Ecto neural progenitor cell (in vitro differentiated cells): ENCODE data around the gene CDK9.

Experiments used
- DNase-seq: peaks from one replicate; pipeline ENCODE4 v3.0.0-alpha.2; 2018; ENCODE audit warnings: low spot score

The CDK9 gene

DNA sequence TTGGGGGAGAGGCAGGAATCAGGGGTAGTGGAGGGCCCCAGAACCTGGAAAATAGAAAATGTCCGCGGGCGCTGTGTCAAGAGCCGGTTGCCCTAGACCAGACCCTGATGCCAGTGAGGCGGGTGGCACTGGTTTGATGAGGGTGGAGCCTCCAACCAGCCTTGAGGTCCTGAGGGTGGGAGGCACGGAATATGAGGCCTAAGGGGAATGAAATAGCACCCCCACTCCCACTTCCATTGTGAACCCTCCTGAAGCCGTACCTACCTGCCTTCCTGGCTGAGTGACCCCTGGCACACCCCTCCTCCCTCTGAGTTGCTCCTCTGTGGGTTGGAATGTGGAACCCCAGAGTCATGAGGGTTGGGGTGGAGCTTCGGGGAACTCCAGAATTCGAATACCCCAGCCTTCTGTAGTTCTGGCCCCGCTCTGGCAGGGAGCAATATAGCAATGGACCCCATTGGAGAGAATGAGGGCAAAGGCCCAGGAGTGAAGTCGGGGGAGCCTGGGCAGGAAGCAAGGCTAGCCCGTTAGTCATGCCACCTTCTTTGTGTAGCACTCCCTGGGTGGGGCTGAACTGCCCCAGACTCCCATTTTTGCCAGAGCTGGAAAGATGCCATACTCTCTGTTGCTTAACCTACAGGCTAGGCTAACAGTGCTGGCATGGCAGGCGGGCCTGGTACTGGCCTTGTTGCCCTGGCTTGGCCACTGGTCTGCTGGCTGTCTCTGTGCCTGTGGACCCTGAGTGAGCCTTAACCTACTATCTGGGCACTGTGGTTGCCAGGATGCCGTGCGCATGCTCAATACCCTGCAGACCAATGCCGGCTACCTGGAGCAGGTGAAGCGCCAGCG is 17.9 kb downstream of the CDK9 start:
- no peak for DNase-seq

DNA sequence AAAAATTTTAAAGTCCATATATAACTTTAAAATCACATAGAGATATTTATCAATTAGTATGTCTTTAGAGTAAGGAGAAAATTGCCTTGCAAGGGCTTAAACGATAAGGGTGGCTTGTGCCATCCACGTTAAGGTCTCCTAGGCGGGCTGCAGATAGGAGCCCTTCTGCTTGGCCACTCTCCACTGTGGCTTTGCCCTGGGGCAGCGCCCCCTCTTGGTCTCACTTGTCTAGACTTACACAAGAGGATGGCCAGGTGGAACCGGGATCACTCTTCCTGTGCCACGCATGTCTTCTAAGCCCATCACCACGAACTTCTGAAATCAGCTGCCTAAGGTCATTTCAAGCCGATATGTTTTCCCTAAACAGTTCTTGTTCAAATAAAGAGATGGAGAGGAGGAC is 19.8 kb downstream of the CDK9 start:
- peak; percentile 77 for DNase-seq

DNA sequence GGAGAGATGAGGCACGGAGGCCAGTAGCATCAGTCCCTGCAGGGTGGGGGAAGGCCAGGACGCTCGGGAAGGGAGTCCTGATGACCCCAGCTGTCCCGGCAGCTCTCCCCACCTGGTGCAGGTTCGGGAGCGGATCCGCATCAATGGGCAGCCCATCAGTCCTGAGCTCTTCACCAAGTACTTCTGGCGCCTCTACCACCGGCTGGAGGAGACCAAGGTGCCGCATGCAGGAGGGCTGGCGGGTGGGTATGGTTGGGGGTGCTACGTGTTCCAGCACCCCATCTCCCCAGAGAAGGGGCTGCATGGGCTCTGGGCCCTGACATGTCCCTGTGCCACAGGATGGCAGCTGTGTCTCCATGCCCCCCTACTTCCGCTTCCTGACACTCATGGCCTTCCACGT is 21.0 kb downstream of the CDK9 start:
- DNase-seq: no peak

GRCh38 chr9:127808347-127809001 is 22.6 kb downstream of the CDK9 start:
- peak; percentile 41 for DNase-seq

DNA sequence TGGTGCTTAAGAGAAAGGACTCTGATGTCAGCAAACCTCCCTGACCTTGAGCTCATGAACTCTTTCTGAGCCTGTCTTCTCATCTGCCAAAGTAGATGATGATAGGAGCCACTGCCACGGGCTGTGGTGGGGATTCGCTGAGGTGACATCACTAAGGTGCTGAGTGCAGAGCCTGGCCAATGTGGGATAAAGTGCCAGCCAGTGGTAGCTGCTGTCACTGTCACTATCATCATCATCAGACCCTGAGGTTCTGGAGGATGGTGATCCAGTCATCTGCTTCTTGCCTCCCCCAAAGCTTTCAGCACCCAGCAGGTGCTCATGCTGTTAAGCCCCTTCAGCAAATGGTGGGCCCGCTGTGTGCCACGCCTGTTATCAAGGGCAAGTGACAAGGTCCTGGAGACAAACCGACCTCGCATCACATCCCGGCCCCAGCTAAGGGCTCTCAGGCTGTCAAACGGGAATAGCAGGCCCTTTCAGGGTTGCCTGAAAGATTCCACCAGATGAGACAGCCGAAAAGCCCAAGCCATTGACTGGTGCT is 23.2 kb downstream of the CDK9 start:
- DNase-seq: no peak

DNA sequence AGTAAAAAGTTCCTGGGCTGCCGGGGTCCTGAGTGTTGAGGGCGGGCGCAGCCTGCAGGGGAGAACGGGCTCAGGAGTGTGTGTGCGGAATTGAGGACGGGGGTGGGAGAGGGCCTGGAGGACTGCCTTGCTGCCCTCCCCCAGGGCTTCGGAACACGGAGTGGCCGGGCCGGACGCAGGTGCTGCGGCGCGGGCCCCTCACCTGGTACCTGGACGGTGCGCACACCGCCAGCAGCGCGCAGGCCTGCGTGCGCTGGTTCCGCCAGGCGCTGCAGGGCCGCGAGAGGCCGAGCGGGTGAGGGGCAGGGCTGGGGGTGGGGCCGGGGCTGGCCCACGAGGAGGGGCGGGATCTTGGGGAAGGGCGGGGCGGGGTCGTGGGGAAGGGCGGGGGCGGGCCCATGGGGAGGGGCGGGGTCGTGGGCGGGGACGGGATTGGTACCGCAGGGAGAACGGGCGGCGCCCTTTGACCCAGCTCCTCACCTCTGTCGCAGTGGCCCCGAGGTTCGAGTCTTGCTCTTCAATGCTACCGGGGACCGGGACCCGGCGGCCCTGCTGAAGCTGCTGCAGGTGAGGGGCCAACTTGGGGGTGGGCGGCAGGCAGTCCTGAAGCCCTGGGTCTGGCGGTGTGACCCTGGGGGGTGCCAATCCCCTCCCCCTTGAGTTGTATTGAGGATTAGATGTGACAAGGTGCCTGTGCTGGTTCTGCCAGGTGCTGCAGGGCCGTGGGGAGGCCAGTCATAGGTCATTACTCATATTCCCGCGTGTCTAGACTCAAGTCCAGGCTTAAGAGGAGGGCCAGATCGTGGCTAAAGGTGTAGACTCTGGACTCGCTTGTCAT is 23.9 kb downstream of the CDK9 start:
- peak; percentile 86 for DNase-seq

DNA sequence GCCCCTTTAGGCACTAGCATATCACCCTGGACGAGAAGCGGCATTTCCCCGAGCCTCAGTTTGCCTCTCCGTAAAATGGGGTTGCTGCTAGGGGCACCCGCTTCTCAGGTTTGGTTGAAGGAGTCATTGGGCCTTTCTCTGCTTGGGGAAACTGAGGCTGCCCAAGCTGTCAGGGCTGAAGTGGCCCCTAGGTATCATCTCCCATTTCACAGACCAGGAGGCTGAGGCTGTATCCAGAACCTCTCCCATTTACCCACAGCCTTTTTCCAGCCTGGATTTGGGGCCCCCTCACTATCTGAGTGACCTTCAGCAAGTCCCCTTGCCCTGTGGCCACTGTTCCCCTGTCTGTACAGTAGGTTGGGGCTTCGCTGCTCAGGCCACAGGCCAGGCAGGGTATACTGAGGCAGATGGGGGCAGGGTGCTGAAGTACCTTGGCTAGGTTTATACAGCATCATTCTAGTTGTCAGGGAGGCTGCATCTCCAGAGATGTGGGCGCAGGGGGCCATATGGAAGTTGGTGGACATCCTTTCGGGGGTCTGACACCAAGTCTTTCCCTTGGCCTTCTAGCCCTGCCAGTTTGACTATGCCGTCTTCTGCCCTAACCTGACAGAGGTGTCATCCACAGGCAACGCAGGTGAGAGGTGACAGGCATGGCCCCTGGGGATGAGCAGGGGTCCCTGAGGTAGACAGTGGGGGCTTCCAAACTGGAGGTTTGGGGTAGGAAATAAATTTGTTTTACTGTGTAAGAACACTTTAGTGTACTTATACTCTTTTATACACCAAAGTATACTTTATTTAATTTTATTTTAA is 24.7 kb downstream of the CDK9 start:
- DNase-seq: peak; percentile 43

DNA sequence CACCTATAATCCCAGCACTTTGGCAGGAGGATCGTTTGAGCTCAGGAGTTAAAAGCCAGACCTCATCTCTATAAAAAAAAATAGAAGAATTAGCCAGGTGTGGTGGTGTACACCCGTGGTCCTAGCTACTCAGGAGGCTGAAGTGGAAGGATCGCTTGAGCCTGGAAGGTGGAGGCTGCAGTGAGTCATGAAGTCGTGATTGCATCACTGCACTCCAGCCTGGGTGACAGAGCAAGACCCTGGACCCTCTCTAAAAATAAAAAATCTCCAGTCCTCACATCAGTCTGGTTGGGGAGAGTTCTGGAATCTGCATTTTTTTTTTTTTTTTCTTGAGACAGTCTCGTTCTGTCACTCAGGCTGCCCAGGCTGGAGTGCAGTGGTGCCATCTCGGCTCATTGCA is 26.2 kb downstream of the CDK9 start:
- no peak for DNase-seq

- no peak for DNase-seq
Observed at GRCh38 chr9:127812936-127813675, 27.3 kb downstream of the CDK9 start.

DNA sequence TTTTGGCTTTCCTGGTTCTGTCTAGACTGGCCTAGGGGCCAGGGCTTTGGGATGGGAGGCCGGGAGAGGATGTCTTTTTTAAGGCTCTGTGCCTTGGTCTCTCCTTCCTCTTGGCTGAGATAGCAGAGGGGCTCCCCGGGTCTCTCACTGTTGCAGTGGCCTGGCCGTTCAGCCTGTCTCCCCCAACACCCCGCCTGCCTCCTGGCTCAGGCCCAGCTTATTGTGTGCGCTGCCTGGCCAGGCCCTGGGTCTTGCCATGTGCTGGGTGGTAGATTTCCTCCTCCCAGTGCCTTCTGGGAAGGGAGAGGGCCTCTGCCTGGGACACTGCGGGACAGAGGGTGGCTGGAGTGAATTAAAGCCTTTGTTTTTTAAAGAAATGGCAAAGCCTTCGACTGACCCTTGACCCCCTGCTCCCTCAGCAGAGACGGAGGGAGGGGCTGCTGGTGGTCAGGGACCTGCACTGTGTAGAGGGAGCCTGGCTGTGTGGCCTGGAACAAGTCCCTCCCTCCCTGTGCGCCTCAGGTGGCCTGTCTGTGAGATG is 27.9 kb downstream of the CDK9 start:
- peak; percentile 46 for DNase-seq

- DNase-seq: no peak
Observed at GRCh38 chr9:127814619-127815511, 29.0 kb downstream of the CDK9 start.

- DNase-seq: peak; percentile 41
Observed at GRCh38 chr9:127815512-127816361, 29.9 kb downstream of the CDK9 start.

GRCh38 chr9:127816362-127816725 is 30.5 kb downstream of the CDK9 start:
- no peak for DNase-seq

GRCh38 chr9:127816728-127817127 is 30.9 kb downstream of the CDK9 start:
- DNase-seq: no peak

DNA sequence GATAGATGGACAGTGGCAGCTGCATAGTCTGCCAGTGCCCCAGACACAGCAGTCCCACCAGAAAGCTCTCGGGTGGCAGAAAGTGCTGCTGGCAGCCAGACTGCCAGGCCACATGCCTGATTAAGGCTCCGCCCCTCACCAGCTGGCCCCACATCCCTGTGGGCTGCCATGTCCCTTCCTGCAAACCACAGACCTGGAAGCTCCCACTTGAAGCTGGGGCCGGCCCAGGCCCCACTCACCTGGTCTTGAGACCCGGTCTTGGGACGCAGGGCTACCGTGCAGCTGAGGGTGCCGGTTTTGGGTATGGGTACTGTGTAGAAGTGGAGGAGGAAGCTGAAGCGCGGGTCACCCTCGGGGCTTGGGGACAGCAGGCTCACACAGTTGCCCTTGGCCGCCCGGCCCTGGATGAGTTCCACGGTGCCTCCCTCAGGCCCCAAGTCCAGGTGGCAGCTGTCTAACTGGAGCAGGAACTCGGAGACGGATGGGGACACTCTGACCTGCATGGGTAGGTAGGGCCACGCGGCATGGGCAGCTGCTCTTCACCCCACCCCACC is 32.1 kb downstream of the CDK9 start:
- no peak for DNase-seq

- no peak for DNase-seq
Observed at GRCh38 chr9:127818574-127818973, 32.7 kb downstream of the CDK9 start.

GRCh38 chr9:127822108-127822507 is 36.3 kb downstream of the CDK9 start:
- no peak for DNase-seq

DNA sequence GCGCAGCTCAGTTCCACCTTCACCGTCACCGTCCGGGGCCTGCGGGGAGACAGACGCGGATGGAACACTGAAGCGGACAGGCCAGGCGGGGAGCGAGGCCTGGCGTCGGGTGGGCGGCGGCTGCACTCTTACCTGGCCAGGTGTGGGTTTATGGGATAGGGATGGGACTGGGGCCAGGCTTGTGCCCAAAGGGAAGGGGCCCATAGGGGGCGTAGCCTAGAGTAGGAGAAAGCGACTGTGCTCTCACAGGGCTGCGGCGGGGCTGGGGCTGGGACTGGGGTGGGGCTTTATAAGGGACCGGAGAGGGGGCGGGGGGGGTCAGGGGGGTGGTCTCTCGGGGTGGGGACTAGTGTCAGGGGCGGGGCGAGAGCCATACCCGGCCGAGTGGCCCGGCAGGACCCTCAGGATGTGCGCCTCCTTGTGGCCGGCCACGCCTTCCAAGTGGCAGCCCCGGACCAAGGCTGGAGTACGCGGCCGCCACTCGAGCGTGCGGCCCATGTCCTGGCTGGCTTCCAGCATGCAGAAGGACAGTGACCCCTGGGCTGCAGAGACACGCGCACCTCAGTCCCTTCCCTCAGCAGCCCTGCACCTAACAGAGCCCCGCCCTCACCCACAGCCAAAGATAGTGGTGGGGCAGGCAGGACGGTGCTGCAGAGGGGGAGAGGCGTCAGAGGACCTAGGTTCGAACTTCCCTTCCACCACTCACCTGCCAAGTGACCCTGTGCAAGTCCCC is 39.7 kb downstream of the CDK9 start:
- peak; percentile 90 for DNase-seq
